NK-92 (cell line): ENCODE measurements around the gene MYO16.

Source experiments
- DNase-seq: peaks from one replicate; lab custom pipeline; 2025; ENCODE audit not compliant: unreplicated experiment; lab: John Stamatoyannopoulos, UW

MYO16 gene

GRCh38 chr13:108662528-108662927 is 33.1 kb downstream of the MYO16 start:
- no peak for DNase-seq

- no peak for DNase-seq
These were observed 34.3 kb downstream of the MYO16 start for GRCh38 chr13:108663710-108664109.

GRCh38 chr13:108667205-108667604 is 37.8 kb downstream of the MYO16 start:
- DNase-seq, result no peak

- no peak for DNase-seq
These were observed 40.0 kb downstream of the MYO16 start for GRCh38 chr13:108669381-108669780.

GRCh38 chr13:108674346-108674745 is 44.9 kb downstream of the MYO16 start:
- DNase-seq, result no peak

GRCh38 chr13:108674771-108675170 is 45.4 kb downstream of the MYO16 start:
- no peak for DNase-seq

- DNase-seq, result no peak
These were observed 47.2 kb downstream of the MYO16 start for GRCh38 chr13:108676620-108677019.

GRCh38 chr13:108677806-108678205 is 48.4 kb downstream of the MYO16 start:
- DNase-seq, result no peak

- DNase-seq, result no peak
These were observed 50.6 kb downstream of the MYO16 start for GRCh38 chr13:108680011-108680410.

GRCh38 chr13:108681986-108682575 is 52.7 kb downstream of the MYO16 start:
- DNase-seq, result no peak

GRCh38 chr13:108682714-108683113 is 53.3 kb downstream of the MYO16 start:
- no peak for DNase-seq

GRCh38 chr13:108686027-108686426 is 56.6 kb downstream of the MYO16 start:
- DNase-seq, result no peak

GRCh38 chr13:108690726-108691125 is 61.3 kb downstream of the MYO16 start:
- no peak for DNase-seq

- DNase-seq, result no peak
These were observed 71.2 kb downstream of the MYO16 start for GRCh38 chr13:108700422-108701170.

GRCh38 chr13:108702171-108702570 is 72.8 kb downstream of the MYO16 start:
- DNase-seq, result no peak

- DNase-seq, result no peak
These were observed 75.6 kb downstream of the MYO16 start for GRCh38 chr13:108705031-108705430.

- DNase-seq, result no peak
These were observed 78.2 kb downstream of the MYO16 start for GRCh38 chr13:108707584-108707983.

- no peak for DNase-seq
These were observed 79.5 kb downstream of the MYO16 start for GRCh38 chr13:108708921-108709320.

GRCh38 chr13:108711386-108711785 is 82.0 kb downstream of the MYO16 start:
- DNase-seq, result no peak

- no peak for DNase-seq
These were observed 96.1 kb downstream of the MYO16 start for GRCh38 chr13:108725471-108725870.

GRCh38 chr13:108728370-108728769 is 99.0 kb downstream of the MYO16 start:
- no peak for DNase-seq

- no peak for DNase-seq
These were observed 103.7 kb downstream of the MYO16 start for GRCh38 chr13:108733022-108733560.

- DNase-seq, result no peak
These were observed 105.3 kb downstream of the MYO16 start for GRCh38 chr13:108734676-108735075.
